Sigmoid colon (tissue), 7 donors: ENCODE results near the gene GNAS. TPM values are rescaled to one million over a fixed set of nuclear protein-coding genes. Genes with fewer than 3 reads are reported as not detected.

Source experiments
- DNase-seq: peaks from one replicate; pipeline ENCODE4 v3.0.0-alpha.2; 2019
- H3K27ac ChIP-seq, 4 donors: fragments of 200-600 bp; sonication (generic); one replicate each; pipeline ENCODE4 v1.5.1; 2016 to 2019; ENCODE audit warnings: mild to moderate bottlenecking in 1 of 4
- H3K27me3 ChIP-seq, 3 donors: fragments of 200-600 bp; sonication (generic); one replicate each; pipeline ENCODE4 v1.5.1; 2019; ENCODE audit warnings: mild to moderate bottlenecking in 1 of 3
- H3K36me3 ChIP-seq, 4 donors: fragments of 200-600 bp; sonication (generic); one replicate each; pipeline ENCODE4 v1.5.1; 2016 to 2019
- H3K4me1 ChIP-seq, 4 donors: fragments of 200-600 bp; sonication (generic); one replicate each; pipeline ENCODE4 v1.5.1; 2017 to 2019
- H3K4me3 ChIP-seq, 4 donors: fragments of 200-600 bp; sonication (generic); one replicate each; pipeline ENCODE4 v1.5.1; 2017 to 2019; ENCODE audit warnings: mild to moderate bottlenecking in 2 of 4, moderate library complexity in 1 of 4
- H3K9me3 ChIP-seq, 4 donors: fragments of 200-600 bp in 3 of 4; sonication (generic) in 3 of 4; one replicate each; pipeline versions ENCODE4 v1.5.1 to v1.6.1; 2013 to 2019
- EP300 ChIP-seq, 4 donors: sonication (generic); formaldehyde crosslinking; IDR thresholded peaks; one replicate each; pipeline ENCODE4 v1.6.1; 2017; ENCODE audit warnings: antibody characterized with exemption in 4 of 4
- POLR2A ChIP-seq, 2 donors: fragments of 450-650 bp; IDR thresholded peaks; one replicate each; pipeline ENCODE4 v1.6.1; 2016; ENCODE audit warnings: antibody characterized with exemption in 2 of 2, mild to moderate bottlenecking in 2 of 2, moderate library complexity in 2 of 2
- POLR2AphosphoS5 ChIP-seq, 4 donors: sonication (generic); formaldehyde crosslinking; IDR thresholded peaks; one replicate each; pipeline ENCODE4 v1.6.1; 2017; ENCODE audit warnings: antibody characterized with exemption in 4 of 4
- WGBS, 2 donors: extraction: QIAGEN DNeasy Blood & Tissue Kit; methylation state at CpG; one replicate each; pipeline ENCODE4 v1.1.7; 2013; 5-methylcytosine and 5-hydroxymethylcytosine counted together
- intact Hi-C: fragments of 100-400 bp; cut with DNase I; formaldehyde crosslinking; loops from one replicate; pipeline ENCODE4 v1.15.1; 2023
- polyA plus RNA-seq, 3 donors: library from polyadenylated mRNA; stranded (reverse); fragments of 200-250 nt; gene quantifications; one replicate each; pipeline ENCODE4 v1.2.3, GENCODE V29; 2013
- total RNA-seq, 4 donors: library from RNA; depleted of rRNA; stranded (reverse); fragments of >200 nt; gene quantifications; one replicate each; pipeline ENCODE4 v1.1.0, GENCODE V29; 2016
- TF ChIP-seq, protein P1 (sequence below), 4 experiments: fragments of 450-650 bp in 3 of 4; fragments of 200-600 bp in 1 of 4; IDR thresholded peaks; one replicate each; pipeline ENCODE4 v1.5.1; 2016 to 2019; ENCODE audit warnings: antibody characterized with exemption in 4 of 4, mild to moderate bottlenecking in 3 of 4, moderate library complexity in 2 of 4
- donor health status: healthy with polysubstance abuse.
- donor health status: Bipolar disorder and iron deficiency.
- donor health status: healthy.

GNAS gene
- total and polyA plus RNA-seq, 7 donors, result 449 to 808 (median 535) TPM

DNA sequence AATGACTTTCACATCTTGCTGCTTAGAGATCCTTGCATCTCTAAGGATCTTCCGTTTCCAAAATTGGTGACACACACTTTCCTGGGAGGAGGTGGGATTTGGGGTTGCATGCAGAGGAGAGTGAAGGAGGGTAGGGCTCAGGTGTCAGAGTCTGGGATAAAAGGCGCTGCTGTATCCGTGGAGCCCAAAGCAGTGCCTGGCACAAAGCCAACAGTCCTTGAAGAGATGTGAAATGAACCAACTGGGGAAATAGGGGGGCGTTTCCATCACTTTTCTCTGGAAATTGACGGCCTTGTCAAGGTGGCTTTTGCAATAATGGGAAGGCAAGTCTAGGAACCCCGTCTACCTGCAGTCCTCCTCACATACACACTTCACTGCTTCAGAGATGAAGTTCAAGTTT lies 69.0 kb downstream of the GNAS start:
- H3K27me3 ChIP-seq, result no peaks in the 10 kb centered on the region
- H3K27ac ChIP-seq, result no peak overlapping the region
- DNase-seq, result no peak
- intact Hi-C loops, result no loop called here
- no peaks in the 10 kb centered on the region for H3K36me3 ChIP-seq
- TF ChIP-seq, protein P1, sequence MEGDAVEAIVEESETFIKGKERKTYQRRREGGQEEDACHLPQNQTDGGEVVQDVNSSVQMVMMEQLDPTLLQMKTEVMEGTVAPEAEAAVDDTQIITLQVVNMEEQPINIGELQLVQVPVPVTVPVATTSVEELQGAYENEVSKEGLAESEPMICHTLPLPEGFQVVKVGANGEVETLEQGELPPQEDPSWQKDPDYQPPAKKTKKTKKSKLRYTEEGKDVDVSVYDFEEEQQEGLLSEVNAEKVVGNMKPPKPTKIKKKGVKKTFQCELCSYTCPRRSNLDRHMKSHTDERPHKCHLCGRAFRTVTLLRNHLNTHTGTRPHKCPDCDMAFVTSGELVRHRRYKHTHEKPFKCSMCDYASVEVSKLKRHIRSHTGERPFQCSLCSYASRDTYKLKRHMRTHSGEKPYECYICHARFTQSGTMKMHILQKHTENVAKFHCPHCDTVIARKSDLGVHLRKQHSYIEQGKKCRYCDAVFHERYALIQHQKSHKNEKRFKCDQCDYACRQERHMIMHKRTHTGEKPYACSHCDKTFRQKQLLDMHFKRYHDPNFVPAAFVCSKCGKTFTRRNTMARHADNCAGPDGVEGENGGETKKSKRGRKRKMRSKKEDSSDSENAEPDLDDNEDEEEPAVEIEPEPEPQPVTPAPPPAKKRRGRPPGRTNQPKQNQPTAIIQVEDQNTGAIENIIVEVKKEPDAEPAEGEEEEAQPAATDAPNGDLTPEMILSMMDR (IDR thresholded peaks at IDR 0.05), result no peak
- no peak for TF ChIP-seq POLR2A (IDR thresholded peaks at IDR 0.05)
- TF ChIP-seq EP300 (IDR thresholded peaks at IDR 0.05), result no peak
- TF ChIP-seq POLR2AphosphoS5 (IDR thresholded peaks at IDR 0.05), result no peak
- no peaks in the 10 kb centered on the region for H3K4me1 ChIP-seq
- no peaks in the 10 kb centered on the region for H3K9me3 ChIP-seq
- H3K4me3 ChIP-seq, result no peak overlapping the region
- WGBS, 2 donors, result 60 to 76% methylated on average over 6 of the region's 6 CpGs

DNA sequence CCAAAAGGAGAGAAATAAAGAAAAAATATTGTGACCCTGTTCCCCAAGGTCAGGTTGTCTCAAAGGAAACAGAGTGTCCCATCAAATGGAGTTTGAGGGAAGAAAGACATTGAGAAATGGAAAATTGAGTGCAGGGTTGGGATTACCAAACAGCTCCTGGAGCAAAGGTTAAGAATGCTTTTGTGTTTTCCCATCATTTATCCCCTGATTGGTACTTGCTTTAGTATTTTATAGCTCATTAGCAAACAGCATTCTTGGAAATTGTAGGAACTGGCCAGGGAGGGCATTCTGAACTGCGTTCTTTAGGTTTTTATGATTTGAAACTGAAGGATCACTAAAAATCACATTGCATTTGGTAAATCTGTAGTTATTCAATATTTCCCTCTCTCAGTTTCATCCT lies 69.5 kb downstream of the GNAS start:
- Histone ChIP-seq H3K27ac (no peak overlapping the region), H3K4me3 (no peak overlapping the region), H3K4me1 (no peaks in the 10 kb centered on the region), H3K36me3 (no peaks in the 10 kb centered on the region), H3K9me3 (no peaks in the 10 kb centered on the region), H3K27me3 (no peaks in the 10 kb centered on the region)
- WGBS, 2 donors, result 23 to 67% methylated on average over 1 of the region's 1 CpG
- TF ChIP-seq POLR2AphosphoS5 (IDR thresholded peaks at IDR 0.05), result no peak
- TF ChIP-seq, protein P1 (IDR thresholded peaks at IDR 0.05), result no peak
- no peak for TF ChIP-seq EP300 (IDR thresholded peaks at IDR 0.05)
- TF ChIP-seq POLR2A (IDR thresholded peaks at IDR 0.05), result no peak
- intact Hi-C loops, result no loop called here
- no peak for DNase-seq

DNA sequence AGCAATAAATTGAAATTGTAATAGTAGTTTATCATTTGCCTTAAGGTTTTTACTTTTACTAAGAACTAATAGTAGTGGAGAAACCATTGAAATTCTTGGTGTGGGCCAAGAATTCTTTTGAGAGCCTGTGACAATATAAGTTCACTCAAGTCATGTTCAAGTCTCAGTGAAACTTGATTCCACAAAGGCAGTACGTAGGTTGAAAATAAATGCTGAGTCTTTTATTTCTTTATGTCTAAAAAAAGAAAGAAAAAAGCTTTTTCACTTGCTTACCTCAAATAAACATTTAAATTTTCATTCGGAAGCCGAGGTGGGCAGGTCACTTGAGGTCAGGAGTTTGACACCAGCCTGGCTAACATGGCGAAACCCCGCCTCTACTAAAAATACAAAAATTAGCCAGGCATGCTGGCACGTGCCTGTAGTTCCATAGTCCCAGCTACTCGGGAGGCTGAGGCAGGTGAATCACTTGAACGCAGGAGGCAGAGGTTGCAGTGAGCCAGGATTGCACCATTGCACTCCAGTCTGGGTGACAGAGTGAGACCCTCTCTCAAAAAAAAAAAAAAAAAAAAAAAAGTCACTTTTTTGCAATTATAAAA lies 70.7 kb downstream of the GNAS start:
- no peak for DNase-seq
- Histone ChIP-seq H3K4me3 (no peak overlapping the region), H3K27ac (no peak overlapping the region), H3K9me3 (no peaks in the 10 kb centered on the region), H3K4me1 (no peaks in the 10 kb centered on the region), H3K27me3 (no peaks in the 10 kb centered on the region), H3K36me3 (no peaks in the 10 kb centered on the region)
- intact Hi-C loops, result no loop called here
- TF ChIP-seq POLR2A (IDR thresholded peaks at IDR 0.05) (no peak), EP300 (IDR thresholded peaks at IDR 0.05) (no peak), POLR2AphosphoS5 (IDR thresholded peaks at IDR 0.05) (no peak)
- TF ChIP-seq, protein P1 (IDR thresholded peaks at IDR 0.05), result no peak
- WGBS, 2 donors, result 85 to 89% methylated on average over 8 of the region's 8 CpGs

DNA sequence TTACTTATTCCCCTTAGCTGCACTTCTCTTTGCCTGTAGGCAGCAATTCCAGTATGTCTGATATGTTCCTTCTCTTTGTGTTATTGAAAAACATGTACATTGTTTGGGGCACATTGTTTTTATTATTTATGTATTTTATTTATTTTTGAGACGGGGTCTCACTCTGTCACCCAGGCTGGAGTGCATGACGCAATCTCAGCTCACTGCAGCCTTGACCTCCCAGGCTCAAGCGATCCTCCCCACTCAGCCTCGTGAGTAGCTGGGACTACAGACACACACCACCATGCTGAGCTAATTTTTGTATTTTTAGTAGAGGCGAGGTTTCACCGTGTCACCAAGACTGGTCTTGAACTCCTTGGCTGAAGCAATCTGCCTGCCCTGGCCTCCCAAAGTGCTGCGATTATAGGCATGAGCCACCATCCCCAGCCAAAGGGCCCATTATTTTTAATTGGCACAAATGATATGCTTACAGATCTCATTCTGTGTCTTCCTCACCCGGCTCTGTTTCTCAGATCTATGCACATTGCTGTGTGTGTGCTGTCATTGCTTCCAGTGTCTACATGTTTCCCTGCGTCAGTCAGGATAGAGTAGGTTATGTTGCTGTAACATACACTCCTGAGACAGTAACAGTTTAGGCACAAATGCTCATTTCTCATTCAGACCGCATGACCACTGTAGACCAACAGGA lies 74.4 kb downstream of the GNAS start:
- DNase-seq, result no peak
- H3K4me3 ChIP-seq, result no peak overlapping the region
- TF ChIP-seq, protein P1 (IDR thresholded peaks at IDR 0.05), result no peak
- TF ChIP-seq POLR2AphosphoS5 (IDR thresholded peaks at IDR 0.05) (no peak), POLR2A (IDR thresholded peaks at IDR 0.05) (no peak), EP300 (IDR thresholded peaks at IDR 0.05) (no peak)
- no peaks in the 10 kb centered on the region for H3K27me3 ChIP-seq
- H3K27ac ChIP-seq, result no peak overlapping the region
- intact Hi-C loops, result no loop called here
- 93% methylated on average over 10 of the region's 10 CpGs for WGBS, 2 donors
- no peaks in the 10 kb centered on the region for H3K4me1 ChIP-seq
- H3K36me3 ChIP-seq, result no peaks in the 10 kb centered on the region
- no peaks in the 10 kb centered on the region for H3K9me3 ChIP-seq
